Mucosa of rectum (tissue), 2 donors: Measurements from ENCODE around the gene MYH7.

Experiments used
- H3K27ac ChIP-seq, 2 donors: one replicate each; pipeline ENCODE4 v1.7.0; 2013; ENCODE audit warnings: inconsistent platforms in 2 of 2, low read depth in 2 of 2, low read length in 2 of 2
- H3K27me3 ChIP-seq, 2 donors: one replicate each; pipeline ENCODE4 v1.7.0; 2013; ENCODE audit warnings: low read length in 2 of 2; ENCODE audit not compliant: control insufficient read depth in 2 of 2, insufficient read depth in 2 of 2
- H3K36me3 ChIP-seq, 2 donors: one replicate each; pipeline ENCODE4 v1.7.0; 2013; ENCODE audit warnings: low read length in 2 of 2; ENCODE audit not compliant: control insufficient read depth in 2 of 2, insufficient read depth in 2 of 2
- H3K4me1 ChIP-seq, 2 donors: one replicate each; pipeline ENCODE4 v1.7.0; 2013; ENCODE audit warnings: low read length in 2 of 2, mild to moderate bottlenecking in 1 of 2; ENCODE audit not compliant: control insufficient read depth in 2 of 2, insufficient read depth in 2 of 2
- H3K4me3 ChIP-seq, 2 donors: one replicate each; pipeline ENCODE4 v1.7.0; 2013; ENCODE audit warnings: low read length in 2 of 2
- H3K9ac ChIP-seq, 2 donors: one replicate each; pipeline ENCODE4 v1.7.0; 2013; ENCODE audit warnings: low read length in 2 of 2, low read depth in 1 of 2, mild to moderate bottlenecking in 1 of 2
- H3K9me3 ChIP-seq, 2 donors: one replicate each; pipeline ENCODE4 v1.7.0; 2013; ENCODE audit warnings: low read length in 2 of 2; ENCODE audit not compliant: control insufficient read depth in 2 of 2
- donor health status: healthy.
- donor health status: Normal muscosa, but diverticular disease.

MYH7 gene

GRCh38 chr14:23447361-23448350 lies 12.2 kb upstream of the MYH7 start:
- Histone ChIP-seq H3K4me3 (peak overlapping the region in 1 of 2 donors; percentile 13), H3K9ac (peak overlapping the region in 1 of 2 donors; percentile 39), H3K27me3 (peaks cover 2% of the 10 kb centered on the region in 2 donors), H3K4me1 (peaks cover 18 to 28% of the 10 kb centered on the region in 2 donors), H3K27ac (peak overlapping the region; percentile 82 to 87), H3K9me3 (no peaks in the 10 kb centered on the region), H3K36me3 (no peaks in the 10 kb centered on the region)

- no peaks in the 10 kb centered on the region for H3K36me3 ChIP-seq
- no peak overlapping the region for H3K4me3 ChIP-seq
- peak overlapping the region; percentile 82 to 87 for H3K27ac ChIP-seq
- H3K4me1 ChIP-seq: peaks cover 18 to 28% of the 10 kb centered on the region in 2 donors
- H3K27me3 ChIP-seq: peaks cover 2% of the 10 kb centered on the region in 2 donors
- H3K9me3 ChIP-seq: no peaks in the 10 kb centered on the region
- peak overlapping the region in 1 of 2 donors; percentile 6 for H3K9ac ChIP-seq
Measured at GRCh38 chr14:23446291-23446851, 10.9 kb upstream of the MYH7 start.

GRCh38 chr14:23445773-23446172 lies 10.3 kb upstream of the MYH7 start:
- Histone ChIP-seq H3K9me3 (no peaks in the 10 kb centered on the region), H3K9ac (no peak overlapping the region), H3K27me3 (peaks cover 2% of the 10 kb centered on the region in 2 donors), H3K36me3 (no peaks in the 10 kb centered on the region), H3K27ac (no peak overlapping the region), H3K4me1 (peaks cover 18 to 28% of the 10 kb centered on the region in 2 donors), H3K4me3 (no peak overlapping the region)

GRCh38 chr14:23444314-23444713 lies 8.9 kb upstream of the MYH7 start:
- H3K9ac ChIP-seq: no peak overlapping the region
- peaks cover 18 to 28% of the 10 kb centered on the region in 2 donors for H3K4me1 ChIP-seq
- no peak overlapping the region for H3K4me3 ChIP-seq
- no peaks in the 10 kb centered on the region for H3K27me3 ChIP-seq
- no peaks in the 10 kb centered on the region for H3K36me3 ChIP-seq
- H3K27ac ChIP-seq: no peak overlapping the region
- no peaks in the 10 kb centered on the region for H3K9me3 ChIP-seq

GRCh38 chr14:23443881-23444280 lies 8.4 kb upstream of the MYH7 start:
- H3K4me3 ChIP-seq: no peak overlapping the region
- H3K9me3 ChIP-seq: no peaks in the 10 kb centered on the region
- no peak overlapping the region for H3K27ac ChIP-seq
- peaks cover 18 to 28% of the 10 kb centered on the region in 2 donors for H3K4me1 ChIP-seq
- H3K9ac ChIP-seq: no peak overlapping the region
- H3K36me3 ChIP-seq: no peaks in the 10 kb centered on the region
- no peaks in the 10 kb centered on the region for H3K27me3 ChIP-seq

- Histone ChIP-seq H3K9ac (no peak overlapping the region), H3K4me3 (no peak overlapping the region), H3K9me3 (no peaks in the 10 kb centered on the region), H3K4me1 (peaks cover 16 to 25% of the 10 kb centered on the region in 2 donors), H3K36me3 (no peaks in the 10 kb centered on the region), H3K27me3 (no peaks in the 10 kb centered on the region), H3K27ac (no peak overlapping the region)
Measured at GRCh38 chr14:23443411-23443812, 8.0 kb upstream of the MYH7 start.

- H3K27me3 ChIP-seq: no peaks in the 10 kb centered on the region
- no peaks in the 10 kb centered on the region for H3K36me3 ChIP-seq
- no peaks in the 10 kb centered on the region for H3K9me3 ChIP-seq
- no peak overlapping the region for H3K9ac ChIP-seq
- H3K4me3 ChIP-seq: no peak overlapping the region
- H3K4me1 ChIP-seq: peaks cover 16 to 20% of the 10 kb centered on the region in 2 donors
- no peak overlapping the region for H3K27ac ChIP-seq
Measured at GRCh38 chr14:23442721-23443356, 7.4 kb upstream of the MYH7 start.

- Histone ChIP-seq H3K4me1 (peaks cover under 1 to 3% of the 10 kb centered on the region in 2 donors), H3K9ac (no peak overlapping the region), H3K9me3 (no peaks in the 10 kb centered on the region), H3K27ac (no peak overlapping the region), H3K27me3 (no peaks in the 10 kb centered on the region), H3K36me3 (no peaks in the 10 kb centered on the region), H3K4me3 (no peak overlapping the region)
Measured at GRCh38 chr14:23441076-23441475, 5.6 kb upstream of the MYH7 start.

- H3K9ac ChIP-seq: no peak overlapping the region
- no peaks in the 10 kb centered on the region for H3K4me1 ChIP-seq
- no peaks in the 10 kb centered on the region for H3K27me3 ChIP-seq
- H3K9me3 ChIP-seq: no peaks in the 10 kb centered on the region
- H3K36me3 ChIP-seq: no peaks in the 10 kb centered on the region
- no peak overlapping the region for H3K27ac ChIP-seq
- H3K4me3 ChIP-seq: no peak overlapping the region
Measured at GRCh38 chr14:23439107-23439835, 3.8 kb upstream of the MYH7 start.
